NOMO-1 treated with dmso at 0.1 percent for 144 hours (cell line): ENCODE results near the gene ACOT12.
"Not testable (repeated sequence)": the region's sequence is repeated elsewhere in the genome, so short reads cannot be mapped to it uniquely, and the experiment has no call there.

Source experiments
- DNase-seq: peaks from one replicate; lab custom pipeline; 2025; ENCODE audit not compliant: unreplicated experiment; lab: John Stamatoyannopoulos, UW

Gene ACOT12

DNA sequence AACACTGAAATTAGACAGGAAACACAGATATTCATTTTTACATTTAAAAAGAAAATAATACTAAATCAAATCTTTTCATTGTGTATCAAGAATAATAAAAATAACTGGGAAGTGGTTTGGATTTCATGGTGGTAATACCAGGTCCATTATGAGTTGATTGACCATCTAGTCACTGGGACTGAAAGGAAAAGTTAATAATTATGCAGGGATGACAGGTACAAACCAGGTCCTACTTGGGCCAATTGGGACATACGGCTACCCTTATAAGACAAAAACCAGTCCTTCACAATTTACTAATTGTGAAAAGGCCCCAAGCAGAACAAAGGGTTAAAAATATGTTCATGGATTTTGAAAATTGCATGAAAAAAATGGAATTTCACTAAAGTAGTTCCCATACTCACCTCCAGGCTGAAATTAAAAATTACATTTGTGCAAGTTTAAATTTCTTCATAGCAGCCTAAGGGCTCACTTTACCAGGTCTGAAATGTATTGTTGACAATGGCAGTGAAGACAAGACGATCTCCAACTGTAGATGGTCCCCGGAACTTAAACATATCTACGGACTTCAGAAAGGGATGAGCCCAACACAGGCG is 48.4 kb downstream of the ACOT12 start:
- DNase-seq: no peak

GRCh38 chr5:81344736-81345135 is 49.2 kb downstream of the ACOT12 start:
- no peak for DNase-seq

- not testable (repeated sequence) for DNase-seq
Observed at GRCh38 chr5:81338213-81338612, 55.7 kb downstream of the ACOT12 start.

DNA sequence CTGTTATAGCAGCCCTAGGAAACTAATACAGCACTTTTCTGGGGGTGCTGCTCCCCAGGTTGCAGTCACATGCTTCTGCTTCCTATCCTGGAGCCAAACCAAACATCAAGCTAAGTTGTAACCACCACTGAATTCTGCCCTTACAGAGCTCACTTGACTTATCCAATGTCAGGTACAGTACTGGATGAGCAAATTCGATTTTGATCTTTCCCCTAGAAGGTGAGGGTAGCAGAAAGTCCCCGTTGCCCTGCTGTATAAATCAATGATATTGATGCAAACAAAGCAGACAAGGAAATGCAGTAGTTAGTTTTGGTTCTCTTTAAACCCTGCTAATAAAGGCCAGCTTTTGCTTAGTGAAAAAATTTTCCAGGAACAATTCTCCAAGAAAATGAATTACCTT is 56.1 kb downstream of the ACOT12 start:
- no peak for DNase-seq

GRCh38 chr5:81336556-81336955 is 57.4 kb downstream of the ACOT12 start:
- DNase-seq: no peak

GRCh38 chr5:81335946-81336345 is 58.0 kb downstream of the ACOT12 start:
- DNase-seq: no peak

DNA sequence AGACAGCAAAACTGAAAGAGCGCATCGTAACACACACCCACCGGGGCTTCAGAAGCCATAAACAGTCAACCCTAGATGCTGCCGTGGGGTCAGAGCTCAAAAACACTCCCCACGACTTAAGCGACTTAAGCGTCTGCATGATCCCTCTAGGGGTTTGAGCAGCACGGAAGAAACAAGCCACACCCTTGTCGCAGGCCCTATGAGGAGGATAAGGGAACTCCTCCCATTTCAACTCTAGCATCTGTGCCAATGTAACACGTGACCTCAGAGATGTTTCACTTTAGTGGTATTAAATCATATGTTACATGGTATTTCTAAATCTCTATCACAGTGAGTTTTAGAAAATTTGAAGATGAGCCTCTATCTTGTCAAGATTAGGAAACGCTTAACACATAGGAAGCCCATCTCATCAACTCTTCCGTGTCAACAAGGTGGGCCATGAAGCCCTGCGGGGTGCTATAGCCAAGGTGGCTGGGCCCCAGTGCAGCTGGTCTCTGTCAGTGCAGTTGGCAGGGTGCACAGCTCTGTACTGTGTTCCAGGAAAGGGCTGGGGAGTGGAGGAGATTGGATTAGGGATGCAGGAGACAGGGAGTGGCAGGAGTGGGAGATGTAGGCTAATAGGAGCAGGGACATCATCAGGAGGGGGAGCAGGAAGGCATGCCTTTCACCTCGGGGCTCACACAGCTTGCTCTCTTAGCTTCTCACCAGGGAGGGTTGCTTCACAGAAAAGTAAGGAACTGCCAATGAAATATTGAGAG is 59.5 kb downstream of the ACOT12 start:
- peak; percentile 1 for DNase-seq

DNA sequence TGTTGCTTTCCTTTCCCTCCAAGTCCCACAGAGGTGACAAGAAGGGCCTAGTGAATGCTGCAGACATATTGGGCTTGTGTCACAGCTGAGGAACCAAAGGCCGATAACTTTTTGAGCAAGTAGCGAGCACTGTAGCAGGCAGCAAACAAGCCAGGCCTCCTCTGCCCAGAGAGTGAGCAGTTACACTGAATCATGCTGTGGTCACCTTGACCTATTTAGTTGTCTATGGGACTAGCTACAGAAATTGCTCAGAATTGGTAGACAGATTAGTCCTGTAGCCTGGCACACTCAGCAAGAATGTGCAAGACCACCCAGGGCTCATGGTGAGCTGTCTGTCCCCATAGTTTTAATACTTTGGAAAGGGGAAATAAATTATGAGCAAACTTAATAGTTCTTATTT is 67.4 kb downstream of the ACOT12 start:
- DNase-seq: no peak

GRCh38 chr5:81317536-81317935 is 76.4 kb downstream of the ACOT12 start:
- no peak for DNase-seq

GRCh38 chr5:81316571-81316970 is 77.4 kb downstream of the ACOT12 start:
- no peak for DNase-seq

DNA sequence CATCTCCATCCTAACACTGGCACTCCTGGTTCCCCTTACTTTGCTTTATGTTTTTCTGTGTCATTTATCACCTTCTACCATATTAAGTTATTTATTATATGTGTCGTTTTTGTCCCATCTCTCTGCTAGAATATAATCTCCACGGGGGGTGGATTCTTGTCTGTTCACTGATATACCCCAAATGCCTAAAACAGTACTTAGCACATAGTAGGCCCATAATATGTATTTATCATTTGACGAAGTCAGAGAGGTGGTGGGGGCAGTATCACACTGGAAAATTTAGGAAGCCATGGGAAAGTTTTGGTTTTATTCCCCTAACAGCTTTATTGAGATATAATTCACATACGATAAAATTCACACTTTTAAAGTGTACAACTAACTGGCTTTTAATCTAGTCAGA is 78.1 kb downstream of the ACOT12 start:
- DNase-seq: no peak

- no peak for DNase-seq
Observed at GRCh38 chr5:81315336-81315735, 78.6 kb downstream of the ACOT12 start.

DNA sequence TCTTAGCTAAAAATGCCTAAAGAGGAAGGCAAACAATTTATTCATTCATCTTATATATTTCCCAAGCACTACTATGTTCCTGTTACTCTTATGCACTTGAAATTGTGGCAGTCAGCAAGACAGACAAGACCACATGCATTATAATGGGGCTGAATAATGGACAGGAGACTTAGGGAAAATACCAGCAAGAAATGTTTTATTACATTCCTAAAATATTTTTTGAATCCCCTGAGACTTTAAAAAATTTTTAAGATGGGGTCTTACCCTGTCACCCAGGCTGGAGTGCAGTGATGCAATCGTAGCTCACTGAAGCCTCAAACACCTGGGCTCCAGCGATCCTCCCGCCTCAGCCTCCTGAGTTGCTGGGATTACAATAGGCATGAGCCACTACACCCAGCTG is 79.4 kb downstream of the ACOT12 start:
- DNase-seq: no peak

DNA sequence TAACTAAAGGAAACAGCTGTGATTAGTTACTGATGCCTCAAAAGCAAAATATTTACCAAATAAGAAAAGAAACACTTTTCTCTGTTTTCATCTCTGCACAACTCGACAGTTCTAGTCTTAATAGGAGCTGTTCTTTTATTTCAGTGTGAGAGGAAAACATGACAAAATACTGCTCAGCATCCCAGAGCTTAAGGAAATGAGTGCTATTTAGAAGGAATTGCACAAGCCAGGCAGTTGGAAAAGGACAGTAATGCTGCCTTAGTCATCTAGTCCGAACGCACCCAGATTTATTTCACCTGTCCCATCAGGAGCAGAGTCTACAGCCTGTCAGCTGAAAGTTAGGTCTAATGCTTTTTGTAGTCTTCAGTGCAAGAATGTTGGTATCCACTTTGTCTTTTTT is 80.2 kb downstream of the ACOT12 start:
- DNase-seq: no peak

GRCh38 chr5:81313278-81313677 is 80.7 kb downstream of the ACOT12 start:
- no peak for DNase-seq

GRCh38 chr5:81310402-81311063 is 83.4 kb downstream of the ACOT12 start:
- DNase-seq: no peak

DNA sequence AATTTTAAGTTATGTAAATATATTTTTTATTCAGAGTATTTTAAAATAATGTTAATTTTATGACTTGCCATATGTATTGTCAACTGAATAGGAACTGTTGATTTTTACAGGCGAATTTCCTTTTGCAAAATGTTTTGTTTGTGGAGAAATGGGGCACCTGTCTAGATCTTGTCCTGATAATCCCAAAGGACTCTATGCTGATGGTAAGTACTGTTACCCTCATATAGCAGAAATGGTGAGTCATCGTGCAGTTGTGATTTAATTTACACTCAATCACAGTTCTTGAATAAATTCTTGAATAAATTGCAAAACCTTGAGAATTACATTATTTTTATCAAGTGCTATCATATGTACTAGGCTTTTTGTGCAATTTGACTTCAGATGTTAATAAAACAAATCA is 85.1 kb downstream of the ACOT12 start:
- DNase-seq: no peak

DNA sequence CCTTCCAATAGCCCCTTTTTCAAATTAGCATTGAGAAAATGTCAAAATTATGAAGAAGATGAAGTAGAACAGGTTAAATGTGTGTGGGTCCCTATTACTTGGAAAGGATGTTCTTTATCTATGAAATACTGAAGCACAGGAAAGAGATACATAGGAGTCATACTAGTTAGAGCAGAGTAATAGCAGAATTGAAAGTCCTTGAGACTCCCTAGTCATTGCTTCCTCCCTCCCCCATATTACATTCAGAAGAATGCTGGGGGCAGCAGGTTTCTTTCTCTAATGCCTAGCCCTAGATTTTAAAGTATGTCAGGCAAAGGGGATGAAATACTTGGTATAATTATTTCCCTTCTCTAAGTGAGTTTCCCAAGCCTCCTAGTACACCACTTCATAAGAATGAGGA is 88.1 kb downstream of the ACOT12 start:
- no peak for DNase-seq

GRCh38 chr5:81303563-81303962 is 90.4 kb downstream of the ACOT12 start:
- DNase-seq: no peak

DNA sequence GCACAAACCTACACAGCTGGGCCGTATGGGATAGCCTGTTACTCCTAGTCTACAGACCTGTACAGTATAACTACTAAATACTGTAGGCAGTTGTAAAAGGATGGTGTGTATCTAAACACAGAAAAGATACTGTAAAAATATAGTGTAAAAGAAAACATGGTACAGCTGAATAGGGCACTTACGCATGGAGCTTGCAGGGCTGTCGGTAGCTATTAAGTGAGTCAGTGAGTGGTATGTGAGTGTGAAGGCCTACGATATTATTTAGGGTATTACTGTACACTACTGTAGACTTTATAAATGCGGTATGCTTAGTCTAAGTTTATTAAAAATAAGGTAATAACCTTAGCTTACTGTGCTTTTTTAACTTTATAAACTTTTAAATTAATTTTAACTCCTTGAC is 91.3 kb downstream of the ACOT12 start:
- DNase-seq: no peak

DNA sequence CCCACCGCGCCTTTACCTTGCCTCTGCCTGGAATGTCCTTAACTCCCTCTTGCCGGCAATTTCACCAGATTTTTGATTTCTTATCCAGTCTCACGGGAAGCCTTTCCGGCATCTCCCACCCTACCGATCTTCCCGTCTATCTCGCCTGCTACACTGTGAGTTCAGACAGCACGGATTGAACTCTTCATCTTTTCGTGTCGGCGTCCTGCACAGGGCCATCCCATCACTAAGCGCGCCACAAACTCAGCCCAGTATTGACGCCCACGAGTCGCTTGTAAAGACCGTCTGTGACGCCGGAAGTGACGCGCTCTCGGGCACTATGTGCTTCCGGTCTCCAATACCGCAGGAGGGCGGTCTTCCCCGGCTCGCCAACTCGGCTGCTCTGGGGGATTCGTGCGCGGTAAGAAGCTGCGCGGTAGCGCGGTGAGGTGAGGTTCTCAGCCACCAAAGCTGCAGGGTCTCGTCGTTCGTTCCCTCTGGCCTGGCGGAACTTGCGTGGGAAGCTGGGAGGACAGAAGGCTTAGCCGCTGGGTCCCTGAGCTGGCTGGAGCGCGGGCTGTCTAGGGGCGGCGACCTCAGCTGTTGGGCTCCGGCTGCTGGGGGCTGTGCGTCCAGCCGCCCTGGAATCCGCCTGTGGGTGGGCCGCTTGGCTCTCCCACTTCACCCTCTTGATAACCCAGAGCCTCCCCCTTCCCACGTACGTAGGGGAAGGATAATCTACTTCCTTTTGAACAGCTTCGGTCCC is 92.5 kb downstream of the ACOT12 start, which contains the start of gene ZCCHC9:
TSS of gene ZCCHC9 (plus strand) at position 317 of the 745 bp plus-strand sequence. CDS start 3,171 bp downstream, outside the sequence.
- DNase-seq: peak; percentile 90

- DNase-seq: no peak
Observed at GRCh38 chr5:81300921-81301270, 93.0 kb downstream of the ACOT12 start.
